Peyer's patch (tissue), 4 donors: ENCODE measurements around the gene PREP.

Experiments
- CTCF ChIP-seq, 6 experiments: fragments of 450-650 bp in 4 of 6; fragments of 200-600 bp in 2 of 6; sonication (generic) in 1 of 6; IDR thresholded peaks; one replicate each; pipeline ENCODE4 v1.5.1; 2017 to 2019; ENCODE audit warnings: antibody characterized with exemption in 6 of 6, mild to moderate bottlenecking in 3 of 6, moderate library complexity in 1 of 6
- POLR2A ChIP-seq, 2 donors: fragments of 450-650 bp; IDR thresholded peaks; one replicate each; pipeline ENCODE4 v1.5.1; 2017; ENCODE audit warnings: antibody characterized with exemption in 2 of 2, mild to moderate bottlenecking in 2 of 2, moderate library complexity in 2 of 2

- no peak for TF ChIP-seq CTCF (IDR thresholded peaks at IDR 0.05)
- TF ChIP-seq POLR2A (IDR thresholded peaks at IDR 0.05), result no peak
Observed at GRCh38 chr6:105291525-105291924, 111.4 kb downstream of the PREP start.
